HK-2 (cell line): ENCODE measurements around the gene SYMPK.
"Not testable (repeated sequence)": the region's sequence is repeated elsewhere in the genome, so short reads cannot be mapped to it uniquely, and the experiment has no call there.

ENCODE experiments used
- DNase-seq: peaks from one replicate; pipeline ENCODE4 v3.0.0-alpha.2; 2018; ENCODE audit not compliant: unreplicated experiment

The SYMPK gene

DNA sequence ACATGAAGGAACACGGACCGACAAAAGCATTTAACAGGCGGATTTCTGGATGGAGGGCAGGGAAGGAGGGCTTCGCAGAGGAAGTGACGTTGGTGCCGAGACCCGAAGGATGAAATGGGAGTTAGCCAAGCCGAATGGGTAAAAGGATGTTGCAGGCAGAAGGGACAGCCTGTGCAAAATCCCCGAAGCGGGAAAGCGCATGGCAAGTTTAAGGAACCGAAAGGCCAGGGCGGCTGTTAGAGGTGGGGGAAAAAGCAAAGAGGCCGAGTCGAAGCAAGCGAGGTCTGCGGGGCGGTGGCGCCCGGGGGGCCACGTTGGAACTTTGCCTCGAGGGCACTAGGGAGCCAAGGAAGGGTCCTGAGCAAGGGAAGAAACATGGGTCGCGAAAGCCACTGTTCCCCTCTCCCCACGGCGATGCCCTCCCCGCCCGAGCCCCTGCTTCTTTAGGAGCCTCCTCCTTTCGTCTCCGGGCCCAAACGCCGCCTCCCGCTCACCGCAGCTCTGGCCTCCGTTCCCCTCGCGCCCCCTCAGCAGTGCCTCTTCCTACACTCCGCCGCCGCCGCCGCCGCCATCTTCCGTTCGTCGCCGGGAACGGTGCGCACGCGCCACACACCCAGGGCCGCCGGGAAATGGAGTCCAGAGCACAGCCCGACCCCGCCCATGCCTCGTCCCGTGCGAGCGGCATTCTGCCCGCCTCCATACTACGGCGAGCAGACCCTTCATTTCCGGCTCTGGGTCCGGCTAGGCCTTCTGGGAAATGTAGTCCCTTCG is at the start of gene SYMPK:
Gene SYMPK, minus strand, starts transcription at position 584 of the 771 bp plus-strand sequence. CDS start 8,652 bp downstream, outside the sequence.
- peak; percentile 99 for DNase-seq

DNA sequence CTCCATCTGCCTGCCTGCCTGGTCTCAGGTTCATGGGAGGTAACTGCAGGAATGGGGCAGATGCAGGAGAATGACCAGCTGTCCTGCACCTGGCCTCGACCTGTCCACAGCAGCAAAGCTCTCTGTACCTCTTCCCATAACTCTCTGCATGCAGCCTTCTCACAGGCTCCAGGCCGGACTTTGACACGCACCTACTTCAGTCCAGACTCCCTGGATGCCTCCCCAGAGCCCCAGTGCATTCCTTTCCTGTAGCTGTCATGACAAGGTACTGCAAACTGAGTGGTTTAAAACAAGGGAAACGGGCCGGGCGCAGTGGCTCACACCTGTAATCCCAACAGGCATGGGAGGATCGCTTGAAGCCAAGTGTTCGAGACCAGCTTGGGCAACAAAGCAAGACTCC is 48.3 kb upstream of the SYMPK start:
- no peak for DNase-seq

DNA sequence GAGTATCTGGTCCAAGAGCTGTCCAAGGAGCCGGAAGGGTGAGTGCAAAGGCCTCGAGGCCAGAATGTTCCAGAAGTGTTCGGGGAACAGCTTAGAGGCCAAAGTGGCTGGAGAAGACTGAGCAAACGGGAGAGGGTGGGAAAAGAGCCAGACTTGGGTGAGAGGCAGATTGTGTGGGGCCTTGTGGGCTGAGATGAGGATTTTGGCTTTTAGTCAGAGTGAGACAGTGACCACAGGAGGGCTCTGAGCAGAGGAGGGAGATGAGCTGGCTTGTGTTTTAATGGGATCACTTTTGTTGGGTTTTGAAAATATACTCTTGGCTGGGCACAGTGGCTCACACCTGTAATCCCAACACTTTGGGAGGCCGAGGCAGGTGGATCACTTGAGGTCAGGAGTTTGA is 46.0 kb upstream of the SYMPK start:
- no peak for DNase-seq

DNA sequence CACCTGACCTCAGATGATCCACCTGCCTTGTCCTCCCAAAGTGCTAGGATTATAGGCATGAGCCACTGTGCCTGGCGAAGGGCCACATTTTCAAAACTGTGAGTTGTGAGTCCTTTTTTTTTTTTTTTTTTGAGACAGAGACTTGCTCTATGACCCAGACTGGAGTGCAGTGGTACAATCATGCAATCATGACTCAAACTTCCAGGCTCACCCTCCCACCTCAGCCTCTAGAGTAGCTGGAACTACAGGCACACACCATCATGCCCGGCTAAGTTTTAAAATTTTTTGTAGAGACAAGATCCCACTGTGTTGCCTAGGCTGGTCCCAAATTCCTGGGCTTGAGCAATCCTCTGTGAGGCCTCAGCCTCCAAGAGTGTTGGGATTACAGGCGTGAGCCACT is 43.3 kb upstream of the SYMPK start:
- no peak for DNase-seq

DNA sequence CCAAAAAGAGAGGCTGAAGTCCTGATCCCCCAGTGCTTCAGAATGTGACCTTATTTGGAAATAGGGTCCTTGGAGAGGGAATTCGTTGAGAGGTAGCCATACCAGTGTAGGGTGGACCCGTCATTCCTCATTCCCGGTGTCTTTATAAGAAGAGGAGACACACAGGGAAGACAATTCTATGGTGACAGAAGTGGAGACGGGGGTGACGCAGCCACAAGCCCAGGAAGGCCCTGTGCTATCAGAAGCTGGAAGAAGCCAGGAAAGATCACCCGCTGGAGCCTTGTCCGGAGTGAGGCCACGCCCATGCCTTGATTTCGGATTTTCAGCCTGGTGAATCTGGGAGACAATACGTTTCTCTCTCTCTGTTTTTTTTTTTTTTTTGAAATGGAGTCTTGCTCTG is 42.1 kb upstream of the SYMPK start:
- DNase-seq: no peak

DNA sequence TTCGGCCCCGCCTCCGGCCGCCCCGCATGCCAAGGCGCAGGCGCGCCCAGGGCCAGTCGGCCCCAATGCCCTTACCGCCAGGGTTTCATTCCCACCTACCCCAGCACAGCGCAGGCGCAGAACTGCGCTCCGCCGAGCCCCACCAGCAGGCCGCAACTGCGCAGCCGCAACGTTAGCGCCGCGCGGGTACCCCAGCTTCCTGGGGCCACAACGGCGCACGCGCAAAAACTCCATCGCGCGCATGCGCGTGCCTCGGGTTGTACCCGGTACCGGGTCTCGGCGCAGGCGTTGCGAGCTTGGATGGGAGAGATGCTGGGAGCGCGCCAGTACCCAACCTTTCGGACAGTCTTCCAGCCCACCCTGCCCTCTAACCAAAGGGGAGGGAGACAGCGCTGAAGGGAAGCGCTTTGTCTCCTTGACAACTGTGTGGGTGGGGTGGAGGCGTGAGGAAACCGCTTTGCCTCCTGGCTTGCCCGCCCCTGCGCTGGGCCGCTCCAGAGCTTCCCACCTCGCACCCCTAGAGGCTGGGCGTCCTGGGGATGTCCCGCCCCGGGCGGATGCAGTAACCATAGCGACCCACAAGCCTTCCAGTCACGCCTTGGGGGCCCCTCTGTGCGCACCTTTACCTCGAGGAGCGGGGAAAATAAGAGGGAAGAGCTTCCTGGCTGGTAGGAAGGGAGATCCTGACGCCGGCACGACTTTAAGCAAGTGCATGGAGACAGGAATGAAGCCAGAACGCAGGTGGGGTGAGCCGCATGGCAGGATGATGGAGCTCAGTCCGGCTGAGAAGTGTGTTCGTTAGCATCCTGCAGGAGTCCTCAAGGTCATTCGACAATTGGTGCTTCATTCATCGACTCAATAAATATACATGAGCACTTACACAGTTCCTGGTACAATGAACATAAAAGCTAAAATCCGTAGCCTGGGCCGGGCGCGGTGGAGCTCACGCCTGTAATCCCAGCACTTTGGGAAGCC is 40.0 kb upstream of the SYMPK start:
- DNase-seq: peak; percentile 99

DNA sequence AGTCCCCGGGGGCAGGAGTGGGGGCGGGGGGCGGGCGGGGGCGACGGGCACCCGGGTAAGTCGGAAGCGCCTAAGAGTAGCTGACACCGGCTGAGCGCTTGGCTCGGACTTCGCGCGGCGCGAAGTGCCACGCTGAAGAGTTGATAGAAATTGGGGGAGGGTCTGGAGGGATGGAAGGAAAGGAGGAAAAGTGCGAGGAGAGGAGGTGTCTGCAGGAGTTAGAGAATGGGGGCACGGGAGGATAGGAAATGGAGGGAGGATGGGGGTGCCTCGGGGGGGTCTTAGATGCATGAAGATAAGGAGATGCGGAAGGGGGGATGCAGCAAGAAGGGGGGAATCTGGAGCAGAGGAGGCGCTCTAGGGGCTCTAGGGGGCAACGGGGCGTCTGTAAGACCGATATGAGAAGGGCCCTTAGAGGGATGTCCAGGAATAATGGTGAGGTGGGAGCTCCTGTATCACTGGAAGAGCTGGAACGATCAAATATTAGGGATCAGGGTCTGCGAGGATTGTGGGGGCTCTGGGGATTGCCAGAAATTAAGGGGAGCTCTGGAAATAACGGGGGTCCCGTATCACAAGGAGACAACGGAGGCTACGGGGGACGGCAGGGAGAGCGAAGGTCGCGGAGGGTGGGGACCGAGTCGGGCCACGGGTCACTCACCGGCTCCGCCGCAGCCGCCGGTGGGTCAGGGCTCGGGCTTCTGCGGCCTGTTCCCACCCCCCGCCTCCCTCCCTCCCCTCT is 39.1 kb upstream of the SYMPK start, which contains the start of gene MYPOP:
Gene MYPOP, minus strand, starts transcription at position 702 of the 739 bp plus-strand sequence. CDS start 840 bp downstream, outside the sequence.
- no peak for DNase-seq

DNA sequence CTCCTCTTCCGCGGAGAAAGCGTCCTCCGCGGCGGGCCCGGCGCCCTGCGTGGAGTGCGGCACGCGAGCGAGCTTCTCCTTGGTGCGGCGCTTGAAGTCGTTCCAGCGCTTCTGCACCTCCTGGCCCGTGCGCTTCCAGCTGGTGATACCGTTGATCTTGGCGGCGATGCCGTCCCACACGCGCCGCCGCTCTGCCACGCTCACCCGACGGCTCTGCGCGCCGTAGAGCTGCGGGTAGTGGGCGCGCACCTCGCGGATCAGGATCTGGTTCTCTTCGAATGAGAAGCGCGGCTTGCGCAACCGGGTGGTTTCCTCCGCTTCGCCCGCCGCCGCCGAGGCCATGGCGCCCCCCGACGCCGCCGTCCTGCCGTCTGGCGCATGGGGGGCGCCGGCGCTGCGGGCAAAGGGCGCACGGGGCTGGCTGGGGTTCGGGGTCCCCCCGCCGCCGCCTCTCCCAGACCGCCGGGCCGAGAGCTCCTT is 38.5 kb upstream of the SYMPK start:
- DNase-seq: no peak

DNA sequence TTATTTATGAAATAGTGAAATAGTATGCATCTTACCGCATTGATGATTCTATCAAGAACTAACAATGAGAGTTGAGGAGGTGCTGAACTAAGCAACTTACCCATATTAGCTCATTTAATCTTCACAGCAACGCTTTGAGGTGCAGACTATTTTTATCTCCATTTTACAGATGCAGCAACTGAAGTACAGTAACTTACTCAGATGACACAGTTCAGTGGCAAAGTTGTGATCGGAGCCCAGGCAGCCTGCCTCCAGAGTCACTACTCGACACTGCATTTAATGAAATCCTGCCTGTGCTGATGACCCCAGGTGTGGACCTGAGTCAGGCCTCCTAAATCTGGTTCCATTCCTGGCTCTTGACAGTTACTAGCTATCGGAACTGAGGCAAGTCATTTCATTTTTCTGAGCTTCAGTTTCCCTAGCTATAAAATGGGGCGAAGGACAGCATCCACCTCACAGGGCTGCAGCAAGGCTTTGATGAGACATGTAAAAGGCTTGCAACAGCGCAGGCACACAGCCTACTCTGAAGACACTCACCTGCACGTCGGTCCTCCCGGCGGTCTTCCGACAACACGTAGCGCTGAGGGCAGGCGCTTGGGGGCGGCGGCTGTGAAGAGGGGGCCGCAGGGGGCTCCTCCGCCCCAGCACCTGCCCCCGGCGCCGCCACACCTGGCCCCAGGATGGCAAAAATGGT is 37.9 kb upstream of the SYMPK start:
- no peak for DNase-seq

DNA sequence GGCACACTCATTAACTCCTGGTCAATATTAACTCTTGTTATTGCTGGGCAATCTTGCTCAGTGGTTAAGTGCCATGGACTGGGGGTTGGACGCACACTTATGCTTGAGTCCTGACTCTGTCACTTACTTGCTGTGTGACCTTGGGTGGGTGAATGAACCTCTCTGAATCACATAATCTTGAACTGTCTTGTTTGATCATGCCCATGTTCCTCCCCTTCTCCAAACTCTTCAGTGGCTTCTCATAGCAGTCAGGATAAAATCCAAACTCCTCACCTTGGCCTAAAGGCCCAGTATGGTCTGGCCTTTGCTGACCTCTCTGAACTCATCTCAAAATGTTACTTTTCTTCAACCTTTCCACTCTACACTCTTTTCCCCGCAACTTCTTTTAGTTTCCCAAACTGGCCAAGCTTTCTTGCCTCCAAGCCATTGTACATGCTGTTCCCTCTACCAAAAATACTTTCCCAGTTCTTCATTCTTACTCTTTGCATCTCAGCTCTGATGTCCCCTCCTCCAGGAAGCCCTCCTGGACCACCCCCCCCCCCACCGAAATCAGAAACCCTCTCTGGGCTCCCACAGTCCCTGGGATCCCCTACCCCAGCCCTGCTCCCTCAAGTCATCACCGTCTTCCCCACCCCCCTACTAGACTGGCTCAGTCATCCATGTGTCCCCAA is 37.1 kb upstream of the SYMPK start:
- no peak for DNase-seq

DNA sequence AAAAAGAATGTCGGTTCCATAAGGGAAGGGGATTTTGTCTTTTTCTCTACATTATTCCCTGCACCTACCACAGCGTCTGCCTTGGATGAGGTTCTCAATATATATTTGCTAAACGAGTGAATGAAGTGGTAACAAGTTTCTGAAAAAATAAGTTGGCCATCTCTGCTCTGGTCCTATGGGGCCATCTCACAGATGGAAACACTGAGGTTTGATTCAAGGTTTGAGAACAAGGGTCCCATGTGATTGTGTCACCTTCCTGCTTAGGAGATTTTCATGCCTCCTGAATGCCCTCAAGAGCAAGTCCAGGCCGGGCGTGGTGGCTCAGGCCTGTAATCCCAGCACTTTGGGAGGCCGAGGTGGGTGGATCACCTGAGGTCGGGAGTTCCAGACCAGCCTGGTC is 36.3 kb upstream of the SYMPK start:
- no peak for DNase-seq

DNA sequence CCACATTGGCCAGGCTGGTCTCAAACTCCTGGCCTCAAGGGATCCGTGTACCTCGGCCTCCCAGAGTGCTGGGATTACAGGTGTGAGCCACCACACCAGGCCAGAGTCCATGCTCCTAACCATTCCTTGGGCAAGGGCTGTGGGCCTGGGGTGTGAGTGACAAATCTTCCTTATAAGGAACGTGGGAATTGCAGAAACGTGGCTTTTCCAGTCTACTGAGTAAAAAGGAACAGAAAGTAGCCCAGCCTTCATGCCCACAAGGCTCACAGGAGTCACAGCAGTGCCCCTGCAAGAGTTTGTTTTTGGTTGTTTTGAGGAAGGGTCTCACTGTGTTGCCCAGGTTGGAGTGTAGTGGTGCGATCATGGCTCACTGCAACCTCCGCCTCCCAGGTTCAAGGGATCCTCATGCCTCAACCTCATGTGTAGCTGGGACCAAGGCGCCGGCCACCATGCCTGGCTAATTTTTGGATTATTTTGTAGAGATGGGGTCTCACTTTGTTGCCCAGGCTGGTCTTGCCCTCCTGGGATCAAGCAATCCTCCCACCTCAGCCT is 34.4 kb upstream of the SYMPK start:
- DNase-seq: no peak

DNA sequence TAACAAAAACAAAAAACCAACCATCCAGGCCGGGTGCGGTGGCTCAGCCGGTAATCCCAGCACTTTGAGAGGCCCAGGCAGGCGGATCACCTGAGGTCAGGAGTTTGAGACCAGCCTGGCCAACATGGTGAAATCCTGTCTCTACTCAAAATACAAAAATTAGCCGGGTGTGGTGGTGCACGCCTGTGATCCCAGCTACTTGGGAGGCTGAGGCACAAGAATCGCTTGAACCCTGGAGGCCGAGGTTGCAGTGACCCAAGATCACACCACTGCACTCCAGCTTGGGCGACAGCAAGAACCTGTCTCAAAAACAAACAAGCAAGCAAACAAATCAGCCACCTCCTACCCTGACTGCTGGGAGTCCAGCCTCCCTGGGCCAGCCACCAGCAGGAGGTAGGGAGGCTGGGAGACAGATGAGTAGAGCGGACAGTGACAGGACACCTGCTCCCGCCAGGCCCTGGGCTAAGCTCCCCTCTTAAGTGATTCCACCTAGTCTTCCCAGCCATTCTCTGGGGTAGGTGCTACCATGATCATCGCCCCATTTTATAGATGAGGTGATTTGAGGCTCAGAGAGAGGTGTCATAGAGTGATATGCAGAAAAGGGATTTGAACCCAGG is 33.1 kb upstream of the SYMPK start:
- DNase-seq: not testable (repeated sequence)

DNA sequence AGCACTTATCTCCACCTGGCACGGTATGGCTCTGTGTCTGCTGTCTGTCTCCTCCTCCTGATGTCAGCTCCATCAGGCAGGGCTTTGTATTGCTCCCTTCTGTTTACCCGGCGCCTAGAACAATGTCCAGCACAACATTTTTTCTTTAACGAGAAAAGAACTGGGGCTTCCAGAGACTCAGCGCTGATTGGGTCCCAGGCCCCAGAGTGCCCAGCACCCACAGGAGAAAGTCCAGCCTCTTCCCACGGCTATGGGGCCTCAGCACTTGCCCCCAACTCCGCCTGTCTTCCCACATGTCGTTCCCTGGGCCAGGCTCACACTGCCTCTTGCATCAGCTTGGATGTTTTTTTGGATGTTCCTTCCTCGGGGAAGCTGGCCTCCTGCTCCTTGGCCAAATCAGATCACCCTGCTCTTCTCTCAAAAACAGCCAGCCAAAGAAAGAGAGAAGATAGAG is 32.6 kb upstream of the SYMPK start:
- no peak for DNase-seq

DNA sequence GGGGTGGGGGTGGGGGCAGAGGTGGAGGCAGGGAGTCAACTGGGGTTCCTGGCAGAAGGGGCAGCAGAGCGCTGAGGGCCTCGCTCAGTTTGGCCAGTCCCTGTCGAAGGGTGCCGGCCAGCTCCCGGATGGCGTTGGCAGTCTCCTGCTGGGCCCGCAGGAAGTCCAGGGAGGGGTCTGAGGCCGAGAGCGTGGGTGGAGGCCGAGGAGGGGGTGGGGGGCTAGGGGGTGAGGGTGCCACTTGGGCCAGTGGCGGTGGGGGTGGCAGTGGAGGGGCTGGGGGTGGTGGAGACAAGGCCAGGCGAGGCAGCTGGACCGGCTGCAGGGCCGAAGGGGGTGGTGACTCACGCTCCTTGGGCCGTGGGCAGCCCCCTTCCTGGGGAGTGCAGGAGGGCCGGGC is 27.9 kb upstream of the SYMPK start:
- DNase-seq: no peak

DNA sequence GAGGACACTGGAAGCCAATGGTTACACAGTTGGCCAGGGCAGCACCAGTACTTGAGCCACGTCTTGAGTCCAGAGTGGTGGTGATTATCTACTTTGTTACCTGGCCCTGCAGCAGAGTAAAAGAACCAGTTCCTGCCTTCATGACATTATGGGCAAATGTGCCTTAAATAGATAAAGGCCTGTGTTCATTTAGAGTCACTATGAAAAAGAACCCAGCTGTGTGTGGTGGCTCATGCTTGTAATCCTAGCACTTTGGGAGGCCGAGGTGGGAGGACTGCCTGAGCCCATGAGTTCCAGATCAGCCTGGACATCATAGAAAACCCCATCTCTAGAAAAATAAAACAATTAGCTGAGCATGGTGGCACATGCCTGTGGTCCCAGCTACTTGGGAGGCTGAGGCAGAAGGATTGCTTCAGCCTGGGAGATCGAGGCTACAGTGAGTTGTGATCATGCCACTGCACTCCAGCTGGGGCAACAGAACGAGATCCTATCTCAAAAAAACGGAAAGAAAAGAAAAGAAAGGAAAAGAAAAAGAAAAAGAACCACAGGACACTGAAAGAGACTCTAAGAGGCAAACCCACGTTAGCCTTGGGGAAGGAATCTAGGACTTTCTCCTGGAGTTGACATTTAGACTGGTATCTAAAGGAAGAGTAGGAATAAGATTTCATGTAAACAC is 26.4 kb upstream of the SYMPK start:
- no peak for DNase-seq

DNA sequence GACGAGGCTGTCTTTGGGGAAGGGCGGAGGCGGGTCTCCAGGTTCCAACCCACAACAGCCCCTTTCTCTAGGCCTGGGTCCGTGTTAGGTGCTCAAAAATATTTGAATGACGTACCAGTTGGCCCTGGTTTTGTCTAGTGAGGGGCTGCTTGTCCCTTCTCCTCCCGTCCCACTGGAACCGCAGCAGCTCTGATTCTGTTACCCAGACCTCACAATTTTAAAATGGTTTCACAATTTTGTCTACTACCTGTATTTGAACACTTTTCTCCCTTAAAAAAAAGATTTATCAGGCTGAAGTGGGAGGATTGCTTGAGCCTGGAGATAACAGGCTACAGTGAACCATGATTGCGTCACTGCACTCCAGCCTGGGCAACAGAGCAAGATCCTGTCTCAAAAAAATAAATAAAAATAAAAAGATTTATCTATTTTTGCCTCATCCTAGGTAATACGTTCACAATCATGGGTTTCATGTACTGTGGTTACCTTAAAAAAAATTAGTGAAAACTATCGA is 24.3 kb upstream of the SYMPK start:
- no peak for DNase-seq

DNA sequence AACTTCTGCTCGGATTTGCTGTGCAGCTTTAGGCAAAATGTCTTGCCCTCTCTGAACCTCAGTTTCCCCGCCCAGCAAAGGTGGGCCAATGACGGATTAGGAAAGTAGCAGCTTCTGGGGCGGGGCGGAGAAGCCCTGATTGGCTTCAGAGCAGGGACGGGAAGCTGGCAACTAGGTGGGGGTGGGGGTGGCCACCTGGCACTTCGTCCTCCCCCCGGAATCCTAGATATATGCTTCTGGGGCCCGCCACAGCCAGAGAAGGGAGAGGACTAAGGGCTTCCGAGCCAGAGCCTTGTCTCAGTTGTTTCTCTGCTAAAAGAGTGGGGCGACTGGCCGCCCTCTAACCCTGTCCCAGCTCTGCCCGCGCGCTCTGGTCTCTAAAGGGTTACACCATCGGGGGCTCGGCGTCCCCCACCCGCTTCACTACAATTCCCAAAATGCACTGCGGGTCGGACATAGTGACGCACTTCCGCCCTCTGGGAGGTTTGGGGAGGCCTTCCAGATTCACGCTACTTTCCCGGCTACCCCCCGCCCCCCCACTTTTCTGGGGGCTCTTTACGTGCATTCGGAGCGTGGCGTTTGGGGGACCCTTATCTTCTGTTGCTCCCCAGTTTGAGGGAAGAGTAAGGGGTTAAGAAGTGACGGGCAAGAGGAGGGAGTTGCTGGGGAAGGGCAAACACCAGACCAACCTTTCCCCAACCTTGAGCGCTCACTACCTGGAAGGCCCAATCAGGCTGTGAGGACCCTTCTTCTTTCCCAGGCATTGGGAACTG is 23.7 kb upstream of the SYMPK start:
- DNase-seq: peak; percentile 89
